Left ventricle myocardium inferior (tissue), 1 donor: ENCODE data around the gene PPFIA2. TPM values are rescaled to one million over a fixed set of nuclear protein-coding genes. Genes with fewer than 3 reads are reported as not detected.

Source experiments
- DNase-seq: peaks from one replicate; pipeline ENCODE4 v3.0.0-alpha.2; 2020
- H3K27ac ChIP-seq: fragments of 200-600 bp; replicated peaks from 2 replicates; pipeline ENCODE4 v1.8.0; 2021
- H3K27me3 ChIP-seq: fragments of 200-600 bp; 2 replicates; pipeline ENCODE4 v1.8.0; 2021; ENCODE audit warnings: low read depth
- H3K36me3 ChIP-seq: fragments of 200-600 bp; 2 replicates; pipeline ENCODE4 v1.8.0; 2021
- H3K4me1 ChIP-seq: fragments of 200-600 bp; 2 replicates; pipeline ENCODE4 v1.8.0; 2021
- H3K4me3 ChIP-seq: fragments of 200-600 bp; 2 replicates; pipeline ENCODE4 v1.8.0; 2021; ENCODE audit warnings: mild to moderate bottlenecking, moderate library complexity
- H3K9me3 ChIP-seq: fragments of 200-600 bp; replicated peaks from 2 replicates; pipeline ENCODE4 v1.8.0; 2021
- intact Hi-C: fragments of 100-400 bp; cut with micrococcal nuclease; formaldehyde crosslinking; loops from one replicate; pipeline ENCODE4 v1.11.0; 2022
- total RNA-seq: library from RNA; stranded (reverse); fragmentation: NEBNext Ultra II Directional; extraction: Animal tissue kit (Norgen Biotek cat#: 25700); gene quantifications from one replicate; pipeline ENCODE4 v1.2.1, GENCODE V29; 2021
- TF ChIP-seq, protein P1 (sequence below): fragments of 200-600 bp; IDR thresholded peaks from 2 replicates; pipeline ENCODE4 v1.8.0; 2021; ENCODE audit warnings: antibody characterized with exemption, mild to moderate bottlenecking, borderline replicate concordance
- donor health status: DM: no; HTN: yes; CAD: no; lungs with severe emphysema.

PPFIA2 gene
- total RNA-seq, 1 donor from 2014 or later: 0.82 TPM

DNA sequence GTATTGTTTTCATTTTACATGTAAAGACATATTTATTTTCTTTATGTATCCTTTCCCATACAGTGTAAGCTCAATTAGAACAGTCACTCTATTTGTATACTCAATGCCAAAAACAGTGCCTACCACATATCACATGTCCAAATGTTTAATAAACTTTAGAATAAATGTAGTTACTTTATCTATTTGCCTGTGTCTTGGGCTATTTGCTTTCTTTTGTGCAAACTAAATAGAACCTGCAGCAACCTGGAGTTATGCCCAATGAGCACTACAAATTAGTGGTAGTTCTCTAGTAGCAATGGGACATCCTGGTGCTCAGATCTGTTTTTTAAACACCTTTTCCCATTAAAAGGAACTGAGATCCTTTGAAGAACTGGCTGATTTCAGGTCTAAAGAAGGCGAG is 186.7 kb downstream of the PPFIA2 start:
- H3K4me1 ChIP-seq: peaks cover 3% of the 10 kb centered on the region
- no peak overlapping the region for H3K27ac ChIP-seq
- DNase-seq: no peak
- no peak overlapping the region for H3K4me3 ChIP-seq
- no peaks in the 10 kb centered on the region for H3K36me3 ChIP-seq
- no peaks in the 10 kb centered on the region for H3K9me3 ChIP-seq
- H3K27me3 ChIP-seq: no peaks in the 10 kb centered on the region
- TF ChIP-seq, protein P1, sequence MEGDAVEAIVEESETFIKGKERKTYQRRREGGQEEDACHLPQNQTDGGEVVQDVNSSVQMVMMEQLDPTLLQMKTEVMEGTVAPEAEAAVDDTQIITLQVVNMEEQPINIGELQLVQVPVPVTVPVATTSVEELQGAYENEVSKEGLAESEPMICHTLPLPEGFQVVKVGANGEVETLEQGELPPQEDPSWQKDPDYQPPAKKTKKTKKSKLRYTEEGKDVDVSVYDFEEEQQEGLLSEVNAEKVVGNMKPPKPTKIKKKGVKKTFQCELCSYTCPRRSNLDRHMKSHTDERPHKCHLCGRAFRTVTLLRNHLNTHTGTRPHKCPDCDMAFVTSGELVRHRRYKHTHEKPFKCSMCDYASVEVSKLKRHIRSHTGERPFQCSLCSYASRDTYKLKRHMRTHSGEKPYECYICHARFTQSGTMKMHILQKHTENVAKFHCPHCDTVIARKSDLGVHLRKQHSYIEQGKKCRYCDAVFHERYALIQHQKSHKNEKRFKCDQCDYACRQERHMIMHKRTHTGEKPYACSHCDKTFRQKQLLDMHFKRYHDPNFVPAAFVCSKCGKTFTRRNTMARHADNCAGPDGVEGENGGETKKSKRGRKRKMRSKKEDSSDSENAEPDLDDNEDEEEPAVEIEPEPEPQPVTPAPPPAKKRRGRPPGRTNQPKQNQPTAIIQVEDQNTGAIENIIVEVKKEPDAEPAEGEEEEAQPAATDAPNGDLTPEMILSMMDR: no peak
- intact Hi-C loops: no loop called here

DNA sequence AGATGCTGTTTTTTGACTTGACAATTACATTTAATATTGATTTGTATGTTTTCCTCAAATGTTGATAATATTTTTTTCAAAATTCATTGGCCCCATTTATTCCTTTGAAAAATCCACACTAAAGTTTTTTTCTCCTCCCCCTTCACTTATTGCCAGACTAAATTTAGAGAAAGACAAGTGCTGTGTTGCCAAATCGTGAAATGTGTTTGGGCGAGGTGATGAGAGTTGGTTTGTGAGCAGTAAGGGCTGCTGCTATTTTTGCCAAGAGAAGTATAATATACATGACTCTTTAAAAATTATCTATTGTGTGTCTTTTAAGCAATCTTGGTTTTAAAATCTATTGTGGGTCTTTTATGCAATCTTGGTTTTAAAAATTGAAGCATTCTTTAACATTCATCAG is 188.9 kb downstream of the PPFIA2 start:
- TF ChIP-seq, protein P1: no peak
- no peaks in the 10 kb centered on the region for H3K9me3 ChIP-seq

DNA sequence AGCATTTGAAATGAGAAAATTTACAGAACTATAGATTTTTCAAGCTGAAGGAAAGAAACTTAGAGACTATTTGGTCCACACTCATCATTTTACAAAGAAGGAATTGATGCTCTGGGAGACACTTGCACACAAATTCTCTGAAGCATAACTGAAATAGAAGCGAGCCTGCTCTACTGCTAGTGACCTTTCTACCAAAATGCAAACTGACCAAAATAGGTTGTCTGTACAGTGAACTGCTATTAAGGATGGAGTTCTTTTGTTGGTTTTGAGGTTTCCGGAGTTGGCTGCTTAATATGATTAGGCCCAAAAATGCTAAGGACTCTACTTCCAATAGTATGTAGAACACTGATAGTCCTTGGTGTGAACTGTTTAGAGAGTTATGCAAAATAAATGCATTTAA is 194.9 kb downstream of the PPFIA2 start:
- Histone ChIP-seq H3K4me1 (no peaks in the 10 kb centered on the region), H3K9me3 (no peaks in the 10 kb centered on the region), H3K36me3 (no peaks in the 10 kb centered on the region), H3K27me3 (no peaks in the 10 kb centered on the region), H3K27ac (no peak overlapping the region), H3K4me3 (no peak overlapping the region)
- no peak for DNase-seq
- intact Hi-C loops: no loop called here
- TF ChIP-seq, protein P1: no peak

More for the DNA sequence above, 188.9 kb downstream of the PPFIA2 start:
- intact Hi-C loops: no loop called here
- Histone ChIP-seq H3K27ac (no peak overlapping the region), H3K4me3 (no peak overlapping the region), H3K4me1 (peaks cover 3% of the 10 kb centered on the region), H3K36me3 (no peaks in the 10 kb centered on the region), H3K27me3 (no peaks in the 10 kb centered on the region)
- no peak for DNase-seq

DNA sequence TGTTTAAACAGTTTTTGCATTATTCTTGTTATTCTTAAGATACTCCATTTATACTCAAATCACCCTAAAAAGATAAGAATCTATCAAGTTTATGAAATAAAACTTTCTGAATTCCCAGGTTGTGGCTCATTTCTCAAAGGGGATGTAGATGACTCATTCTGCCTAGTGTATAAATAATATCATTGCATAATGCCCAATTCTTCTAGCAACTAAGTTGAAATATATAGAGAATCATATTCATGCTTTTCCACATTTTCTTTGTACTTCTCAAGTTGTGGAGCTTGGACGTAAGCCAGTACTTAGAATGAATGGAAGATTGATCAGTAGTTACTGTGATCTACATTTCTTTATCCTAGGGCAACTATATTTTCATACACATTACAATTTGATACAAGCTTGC is 201.1 kb downstream of the PPFIA2 start:
- TF ChIP-seq, protein P1: no peak
- DNase-seq: no peak
- intact Hi-C loops: no loop called here

DNA sequence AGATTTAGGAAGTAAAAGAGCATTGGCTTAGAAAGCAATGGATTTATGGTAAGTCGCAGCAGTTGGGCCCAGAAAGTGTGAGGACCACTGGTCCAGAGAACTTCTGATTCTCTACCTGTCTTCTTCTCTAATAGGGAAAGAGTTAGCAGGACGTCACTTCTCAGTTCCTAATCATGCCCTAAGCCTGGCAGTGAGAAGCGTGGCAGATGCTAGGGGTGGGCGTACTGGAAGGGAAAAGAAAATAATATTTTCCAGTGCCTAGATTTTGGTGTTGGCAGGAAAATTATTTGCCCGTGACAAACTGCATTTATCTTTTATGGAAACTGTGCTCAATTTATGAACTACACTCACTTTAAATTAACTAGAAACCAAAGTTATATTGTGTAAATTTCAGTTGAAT is 212.3 kb downstream of the PPFIA2 start:
- TF ChIP-seq, protein P1: no peak
- H3K27me3 ChIP-seq: no peaks in the 10 kb centered on the region
- no peak for DNase-seq
- no peak overlapping the region for H3K4me3 ChIP-seq
- no peaks in the 10 kb centered on the region for H3K9me3 ChIP-seq
- no peak overlapping the region for H3K27ac ChIP-seq
- H3K4me1 ChIP-seq: no peaks in the 10 kb centered on the region
- intact Hi-C loops: no loop called here
- no peaks in the 10 kb centered on the region for H3K36me3 ChIP-seq

More for the DNA sequence above, 201.1 kb downstream of the PPFIA2 start:
- no peaks in the 10 kb centered on the region for H3K4me1 ChIP-seq
- no peak overlapping the region for H3K27ac ChIP-seq
- H3K36me3 ChIP-seq: no peaks in the 10 kb centered on the region
- H3K4me3 ChIP-seq: no peak overlapping the region
- H3K9me3 ChIP-seq: no peaks in the 10 kb centered on the region
- no peaks in the 10 kb centered on the region for H3K27me3 ChIP-seq
